Thymus (tissue), 11 donors: ENCODE data around the gene ITGA7. TPM values are rescaled to one million over a fixed set of nuclear protein-coding genes. Genes with fewer than 3 reads are reported as not detected.

Experiments used
- DNase-seq, 9 donors: peaks; one replicate each; pipeline ENCODE4 v3.0.0-alpha.2; 2013; ENCODE audit warnings: low spot score in 9 of 9, low read depth in 6 of 9, missing footprints in 1 of 9
- H3K27ac ChIP-seq, 2 donors: one replicate each; pipeline ENCODE4 v1.5.1; 2013; ENCODE audit warnings: control low read depth in 1 of 2, low read depth in 1 of 2, low read length in 1 of 2, mild to moderate bottlenecking in 1 of 2, moderate library complexity in 1 of 2
- H3K27me3 ChIP-seq, 2 donors: one replicate each; pipeline ENCODE4 v1.5.1; 2013; ENCODE audit warnings: low read length in 1 of 2; ENCODE audit not compliant: control insufficient read depth in 2 of 2, insufficient read depth in 1 of 2
- H3K36me3 ChIP-seq, 2 donors: one replicate each; pipeline ENCODE4 v1.5.1; 2013; ENCODE audit warnings: low read length in 1 of 2, mild to moderate bottlenecking in 1 of 2, moderate library complexity in 1 of 2; ENCODE audit not compliant: control insufficient read depth in 2 of 2, insufficient read depth in 2 of 2
- H3K4me1 ChIP-seq, 2 donors: one replicate each; pipeline ENCODE4 v1.5.1; 2013; ENCODE audit warnings: low read length in 2 of 2; ENCODE audit not compliant: control insufficient read depth in 2 of 2, insufficient read depth in 2 of 2
- H3K4me3 ChIP-seq, 2 donors: one replicate each; pipeline ENCODE4 v1.5.1; 2013; ENCODE audit warnings: low read length in 2 of 2, control low read depth in 1 of 2, mild to moderate bottlenecking in 1 of 2
- H3K9me3 ChIP-seq, 2 donors: one replicate each; pipeline ENCODE4 v1.5.1; 2013; ENCODE audit warnings: low read length in 1 of 2, mild to moderate bottlenecking in 1 of 2; ENCODE audit not compliant: control insufficient read depth in 2 of 2, insufficient read depth in 1 of 2
- WGBS: extraction: QIAGEN DNeasy Blood & Tissue Kit; methylation state at CpG from one replicate; pipeline ENCODE4 v1.1.7; 2013; 5-methylcytosine and 5-hydroxymethylcytosine counted together
- polyA plus RNA-seq: library from polyadenylated mRNA; stranded (reverse); fragments of 200-250 nt; gene quantifications from one replicate; pipeline ENCODE4 v1.2.3, GENCODE V29; 2013
- total RNA-seq: library from RNA; stranded (reverse); fragments of 120-200 nt; gene quantifications from one replicate; pipeline ENCODE4 v1.2.4, GENCODE V29; 2013
- donor health status: healthy.

The ITGA7 gene
- total and polyA plus RNA-seq, 2 donors, result 2.8 to 18.7 TPM

- H3K36me3 ChIP-seq, result no peaks in the 10 kb centered on the region
- DNase-seq, result no peak
- WGBS, result 94% methylated on average over 9 of the region's 9 CpGs
- peak overlapping the region in 1 of 2 donors; percentile 33 for H3K27ac ChIP-seq
- H3K9me3 ChIP-seq, result no peaks in the 10 kb centered on the region
- peaks cover 24 to 40% of the 10 kb centered on the region in 2 donors for H3K4me1 ChIP-seq
- H3K27me3 ChIP-seq, result peaks cover 21 to 43% of the 10 kb centered on the region in 2 donors
- H3K4me3 ChIP-seq, result no peak overlapping the region
Observed at GRCh38 chr12:55704824-55705718, 2.6 kb downstream of the ITGA7 start.

GRCh38 chr12:55703901-55704761 is 3.6 kb downstream of the ITGA7 start:
- WGBS, result 85% methylated on average over 6 of the region's 6 CpGs
- DNase-seq, result no peak
- no peaks in the 10 kb centered on the region for H3K9me3 ChIP-seq
- no peak overlapping the region for H3K27ac ChIP-seq
- H3K36me3 ChIP-seq, result no peaks in the 10 kb centered on the region
- peaks cover 14 to 34% of the 10 kb centered on the region in 2 donors for H3K27me3 ChIP-seq
- H3K4me1 ChIP-seq, result peaks cover 24 to 40% of the 10 kb centered on the region in 2 donors
- H3K4me3 ChIP-seq, result no peak overlapping the region

GRCh38 chr12:55703288-55703687 is 4.4 kb downstream of the ITGA7 start:
- 82% methylated on average over 2 of the region's 2 CpGs for WGBS
- Histone ChIP-seq H3K27ac (no peak overlapping the region), H3K4me1 (peaks cover 20 to 34% of the 10 kb centered on the region in 2 donors), H3K4me3 (no peak overlapping the region), H3K9me3 (no peaks in the 10 kb centered on the region), H3K36me3 (no peaks in the 10 kb centered on the region), H3K27me3 (peaks cover 7 to 25% of the 10 kb centered on the region in 2 donors)
- no peak for DNase-seq

GRCh38 chr12:55702861-55703260 is 4.8 kb downstream of the ITGA7 start:
- H3K27me3 ChIP-seq, result peaks cover 4 to 21% of the 10 kb centered on the region in 2 donors
- WGBS, result 98% methylated on average over 8 of the region's 8 CpGs
- H3K27ac ChIP-seq, result no peak overlapping the region
- H3K4me3 ChIP-seq, result no peak overlapping the region
- H3K9me3 ChIP-seq, result no peaks in the 10 kb centered on the region
- H3K36me3 ChIP-seq, result no peaks in the 10 kb centered on the region
- peaks cover 19 to 30% of the 10 kb centered on the region in 2 donors for H3K4me1 ChIP-seq
- no peak for DNase-seq

- Histone ChIP-seq H3K4me1 (peaks cover 12 to 17% of the 10 kb centered on the region in 2 donors), H3K9me3 (no peaks in the 10 kb centered on the region), H3K27ac (no peak overlapping the region), H3K27me3 (peaks cover 0 to 4% of the 10 kb centered on the region in 2 donors), H3K4me3 (no peak overlapping the region), H3K36me3 (no peaks in the 10 kb centered on the region)
- WGBS, result 93% methylated on average over 21 of the region's 21 CpGs
- DNase-seq, result no peak
Observed at GRCh38 chr12:55700255-55701018, 7.3 kb downstream of the ITGA7 start.

GRCh38 chr12:55699471-55700055 is 8.1 kb downstream of the ITGA7 start:
- Histone ChIP-seq H3K36me3 (no peaks in the 10 kb centered on the region), H3K27ac (no peak overlapping the region), H3K27me3 (peaks cover 0 to 4% of the 10 kb centered on the region in 2 donors), H3K4me3 (no peak overlapping the region), H3K4me1 (peaks cover 3 to 8% of the 10 kb centered on the region in 2 donors), H3K9me3 (no peaks in the 10 kb centered on the region)
- WGBS, result 91% methylated on average over 5 of the region's 5 CpGs
- DNase-seq, result no peak

GRCh38 chr12:55698965-55699364 is 8.7 kb downstream of the ITGA7 start:
- no peak overlapping the region for H3K4me3 ChIP-seq
- DNase-seq, result no peak
- peaks cover 0 to 4% of the 10 kb centered on the region in 2 donors for H3K27me3 ChIP-seq
- no peak overlapping the region for H3K27ac ChIP-seq
- WGBS, result 100% methylated on average over 1 of the region's 1 CpG
- H3K36me3 ChIP-seq, result no peaks in the 10 kb centered on the region
- H3K9me3 ChIP-seq, result no peaks in the 10 kb centered on the region
- H3K4me1 ChIP-seq, result peaks cover under 1 to 2% of the 10 kb centered on the region in 2 donors

GRCh38 chr12:55698241-55698955 is 9.3 kb downstream of the ITGA7 start:
- Histone ChIP-seq H3K27ac (no peak overlapping the region), H3K4me3 (no peak overlapping the region), H3K9me3 (no peaks in the 10 kb centered on the region), H3K27me3 (peaks cover 0 to 4% of the 10 kb centered on the region in 2 donors), H3K4me1 (no peaks in the 10 kb centered on the region), H3K36me3 (no peaks in the 10 kb centered on the region)
- 96% methylated on average over 16 of the region's 16 CpGs for WGBS
- DNase-seq, result no peak
